Measurements from ENCODE around the gene SFXN5.
"Not testable (repeated sequence)": the region's sequence is repeated elsewhere in the genome, so short reads cannot be mapped to it uniquely, and the experiment has no call there.

The SFXN5 gene, protein sequence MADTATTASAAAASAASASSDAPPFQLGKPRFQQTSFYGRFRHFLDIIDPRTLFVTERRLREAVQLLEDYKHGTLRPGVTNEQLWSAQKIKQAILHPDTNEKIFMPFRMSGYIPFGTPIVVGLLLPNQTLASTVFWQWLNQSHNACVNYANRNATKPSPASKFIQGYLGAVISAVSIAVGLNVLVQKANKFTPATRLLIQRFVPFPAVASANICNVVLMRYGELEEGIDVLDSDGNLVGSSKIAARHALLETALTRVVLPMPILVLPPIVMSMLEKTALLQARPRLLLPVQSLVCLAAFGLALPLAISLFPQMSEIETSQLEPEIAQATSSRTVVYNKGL

DNA sequence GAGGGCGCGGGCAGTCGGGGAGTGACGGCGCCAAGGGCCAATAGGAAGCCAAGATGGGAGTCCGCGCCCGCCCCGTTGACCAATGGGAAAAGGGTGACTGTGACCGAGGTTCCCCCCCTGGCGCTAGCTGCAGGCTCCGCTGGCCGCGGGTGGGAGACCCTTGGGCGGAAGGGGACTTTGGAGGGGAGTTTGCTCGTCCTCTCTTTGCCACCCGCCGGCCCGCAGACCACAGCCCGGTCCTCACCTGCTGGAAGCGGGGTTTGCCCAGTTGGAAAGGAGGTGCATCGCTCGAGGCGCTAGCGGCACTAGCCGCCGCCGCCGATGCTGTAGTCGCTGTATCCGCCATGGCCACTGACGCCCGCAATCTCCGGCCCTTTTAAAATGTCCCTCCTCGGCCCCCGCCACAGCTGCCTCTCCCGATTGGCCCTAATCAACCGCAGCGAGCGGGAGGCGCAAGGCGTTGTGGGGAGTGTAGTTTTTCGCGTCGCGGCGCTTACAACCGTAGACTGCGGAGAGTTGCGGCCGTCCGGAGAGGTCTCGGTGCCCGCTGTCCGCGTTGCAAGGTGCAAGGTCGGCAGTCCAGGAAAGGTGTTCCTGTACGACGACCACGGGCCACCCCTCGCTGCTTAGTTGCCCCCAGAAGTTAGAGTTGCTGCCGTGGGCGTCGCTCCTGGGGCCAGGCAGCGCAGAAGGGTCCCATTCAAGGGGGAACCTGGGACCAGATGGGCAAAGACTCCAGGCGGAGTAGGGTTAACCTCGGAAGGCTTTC lies at the start of gene SFXN5:
SFXN5 (minus strand) TSS at position 353 of the 769 bp plus-strand sequence; CDS start at position 346, 7 bp downstream.
- H3K9me3 ChIP-seq (ENCODE audit: insufficient read depth, low read depth, low read length) = no peaks in the 10 kb centered on the region
- H3K27me3 ChIP-seq (ENCODE audit: insufficient read depth, low read length) = peaks cover 5% of the 10 kb centered on the region; the same call in 1 of the 2 replicates
- H3K36me3 ChIP-seq (ENCODE audit: insufficient read depth, low read depth, low read length) = no peaks in the 10 kb centered on the region
- H3K27ac ChIP-seq (ENCODE audit: low read length) = peak within 1 kb of the TSS; percentile 83
- peak within 1 kb of the TSS; percentile 96 for H3K9ac ChIP-seq (ENCODE audit: low read depth, low read length)
- peak within 1 kb of the TSS; percentile 86 for H3K4me3 ChIP-seq (ENCODE audit: low read length)
- H3K4me1 ChIP-seq (ENCODE audit: insufficient read depth, low read length) = peaks cover 12% of the 10 kb centered on the region

DNA sequence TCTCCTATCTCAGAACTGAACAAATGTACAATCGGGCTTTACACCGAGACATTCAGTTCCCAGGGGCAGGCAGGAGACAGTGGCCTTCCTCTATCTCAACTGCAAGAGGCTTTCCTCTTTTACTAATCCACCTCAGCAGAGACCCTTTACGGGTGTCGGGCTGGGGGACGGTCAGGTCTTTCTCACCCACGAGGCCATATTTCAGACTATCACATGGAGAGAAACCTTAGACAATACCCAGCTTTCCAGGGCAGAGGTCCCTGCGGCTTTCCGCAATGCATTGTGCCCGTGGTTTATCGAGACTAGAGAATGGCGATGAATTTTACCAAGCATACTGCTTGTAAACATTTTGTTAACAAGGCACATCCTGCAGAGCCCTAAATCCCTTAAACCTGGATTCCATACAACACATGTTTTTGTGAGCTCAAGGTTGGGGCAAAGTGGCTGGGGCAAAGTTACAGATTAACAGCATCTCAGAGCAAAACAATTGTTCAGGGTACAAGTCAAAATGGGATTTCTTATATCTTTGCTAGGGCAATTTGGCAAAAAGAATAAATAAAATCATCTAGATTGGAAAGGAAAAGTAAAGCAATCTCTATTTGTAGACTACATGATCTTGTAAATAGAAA lies 48.2 kb upstream of the SFXN5 start:
- not testable (repeated sequence) for H3K4me1 ChIP-seq (ENCODE audit: insufficient read depth, low read length); H3K36me3 ChIP-seq (ENCODE audit: insufficient read depth, low read depth, low read length); H3K4me3 ChIP-seq (ENCODE audit: low read length); H3K9ac ChIP-seq (ENCODE audit: low read depth, low read length); H3K9me3 ChIP-seq (ENCODE audit: insufficient read depth, low read depth, low read length); H3K27ac ChIP-seq (ENCODE audit: low read length)
- peaks cover 16% of the 10 kb centered on the region for H3K27me3 ChIP-seq (ENCODE audit: insufficient read depth, low read length)

DNA sequence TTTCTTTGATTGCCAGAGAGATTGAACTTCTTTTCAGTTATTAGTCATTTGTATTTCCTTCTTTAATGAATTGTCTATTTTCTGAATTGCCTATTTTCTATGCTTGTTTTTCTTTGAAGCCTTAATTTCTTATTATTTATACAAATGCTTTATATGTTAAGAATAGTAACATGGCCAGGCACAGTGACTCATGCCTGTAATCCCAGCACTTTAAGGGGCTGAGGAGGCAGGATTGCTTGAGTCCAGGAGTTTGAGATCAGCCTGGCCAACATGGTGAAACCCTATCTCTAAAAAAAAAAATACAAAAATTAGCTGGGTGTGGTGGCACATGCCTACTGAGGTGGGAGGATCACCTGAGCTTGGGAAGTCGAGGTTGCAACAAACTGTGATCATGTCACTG lies 45.9 kb upstream of the SFXN5 start:
- no peak overlapping the region for H3K4me3 ChIP-seq (ENCODE audit: low read length)
- H3K9me3 ChIP-seq (ENCODE audit: insufficient read depth, low read depth, low read length) = no peaks in the 10 kb centered on the region; the same call in 1 of the 2 replicates
- peaks cover 31% of the 10 kb centered on the region for H3K27me3 ChIP-seq (ENCODE audit: insufficient read depth, low read length)
- H3K36me3 ChIP-seq (ENCODE audit: insufficient read depth, low read depth, low read length) = no peaks in the 10 kb centered on the region
- H3K27ac ChIP-seq (ENCODE audit: low read length) = no peak overlapping the region
- H3K9ac ChIP-seq (ENCODE audit: low read depth, low read length) = no peak overlapping the region
- no peaks in the 10 kb centered on the region for H3K4me1 ChIP-seq (ENCODE audit: insufficient read depth, low read length)

DNA sequence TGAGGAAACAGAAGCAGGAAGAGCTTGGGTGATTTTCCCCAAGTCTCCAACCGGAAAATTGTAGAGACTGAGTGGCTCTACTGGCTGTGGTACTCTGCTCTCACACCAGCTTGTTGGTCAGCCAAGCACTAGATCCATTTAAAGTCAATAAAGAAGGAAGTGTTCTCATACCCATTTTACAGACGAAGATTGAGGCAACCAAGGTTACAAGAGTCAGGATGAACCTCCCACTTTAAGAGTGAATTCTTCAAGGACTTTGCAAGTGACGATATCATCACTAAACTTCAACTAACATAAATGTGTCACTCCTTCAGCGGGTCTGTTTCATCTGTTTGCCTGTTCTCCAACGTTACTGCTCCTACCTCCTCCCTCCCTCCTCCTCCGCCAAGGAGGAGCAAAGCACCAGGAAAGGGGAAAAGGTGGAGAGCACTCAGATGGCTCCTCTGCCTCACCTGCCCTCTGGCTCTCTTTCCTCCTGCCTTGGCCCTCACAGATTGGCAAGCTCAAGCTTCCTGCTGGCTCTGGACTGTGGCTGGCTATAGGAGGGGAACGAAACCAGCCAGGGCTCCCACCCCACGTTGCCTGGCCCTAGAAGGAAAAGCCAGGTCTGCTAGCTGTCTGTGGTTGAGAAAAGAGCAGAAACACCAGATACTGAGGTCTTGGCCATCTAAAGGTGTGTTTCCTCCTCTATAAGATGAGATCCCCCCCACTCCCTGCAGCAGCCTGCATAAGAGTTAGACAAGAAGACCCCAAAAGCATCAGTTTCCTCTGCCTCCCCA lies 44.9 kb upstream of the SFXN5 start:
- Histone ChIP-seq H3K4me3 (ENCODE audit: low read length) (no peak overlapping the region), H3K4me1 (ENCODE audit: insufficient read depth, low read length) (peaks cover 3% of the 10 kb centered on the region; the same call in 1 of the 2 replicates), H3K9me3 (ENCODE audit: insufficient read depth, low read depth, low read length) (no peaks in the 10 kb centered on the region; the same call in 1 of the 2 replicates), H3K27me3 (ENCODE audit: insufficient read depth, low read length) (peaks cover 42% of the 10 kb centered on the region), H3K27ac (ENCODE audit: low read length) (no peak overlapping the region), H3K36me3 (ENCODE audit: insufficient read depth, low read depth, low read length) (no peaks in the 10 kb centered on the region), H3K9ac (ENCODE audit: low read depth, low read length) (no peak overlapping the region)

DNA sequence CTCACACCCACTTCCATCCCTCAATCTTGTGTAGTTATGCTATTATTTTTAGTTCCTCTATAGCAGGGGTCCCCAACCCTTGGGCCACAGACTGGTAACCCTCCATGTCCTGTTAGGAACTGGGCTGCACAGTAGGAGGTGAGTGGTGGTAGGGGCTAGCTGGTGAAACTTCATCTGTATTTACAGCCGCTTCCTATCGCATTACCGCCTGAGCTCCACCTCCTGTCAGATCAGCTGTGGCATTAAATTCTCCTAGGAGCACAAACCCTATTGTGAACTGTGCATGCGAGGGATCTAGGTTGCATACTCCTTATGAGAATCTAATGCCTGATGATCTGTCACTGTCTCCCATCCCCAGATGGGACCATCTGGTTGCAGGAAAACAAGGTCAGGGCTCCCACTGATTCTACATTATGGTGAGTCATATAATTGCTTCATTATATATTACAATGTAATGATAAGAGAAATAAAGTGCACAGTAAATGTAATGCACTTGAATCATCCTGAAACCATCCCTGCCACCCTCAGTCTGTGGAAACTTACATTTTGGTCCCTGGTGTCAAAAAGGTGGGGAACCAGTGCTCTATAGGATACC lies 42.9 kb upstream of the SFXN5 start:
- Histone ChIP-seq H3K9ac (ENCODE audit: low read depth, low read length) (no peak overlapping the region), H3K4me3 (ENCODE audit: low read length) (no peak overlapping the region; the same call in 1 of the 2 replicates), H3K36me3 (ENCODE audit: insufficient read depth, low read depth, low read length) (no peaks in the 10 kb centered on the region), H3K9me3 (ENCODE audit: insufficient read depth, low read depth, low read length) (no peaks in the 10 kb centered on the region; the same call in 1 of the 2 replicates), H3K27me3 (ENCODE audit: insufficient read depth, low read length) (peaks cover 58% of the 10 kb centered on the region), H3K4me1 (ENCODE audit: insufficient read depth, low read length) (peaks cover 17% of the 10 kb centered on the region), H3K27ac (ENCODE audit: low read length) (no peak overlapping the region)

DNA sequence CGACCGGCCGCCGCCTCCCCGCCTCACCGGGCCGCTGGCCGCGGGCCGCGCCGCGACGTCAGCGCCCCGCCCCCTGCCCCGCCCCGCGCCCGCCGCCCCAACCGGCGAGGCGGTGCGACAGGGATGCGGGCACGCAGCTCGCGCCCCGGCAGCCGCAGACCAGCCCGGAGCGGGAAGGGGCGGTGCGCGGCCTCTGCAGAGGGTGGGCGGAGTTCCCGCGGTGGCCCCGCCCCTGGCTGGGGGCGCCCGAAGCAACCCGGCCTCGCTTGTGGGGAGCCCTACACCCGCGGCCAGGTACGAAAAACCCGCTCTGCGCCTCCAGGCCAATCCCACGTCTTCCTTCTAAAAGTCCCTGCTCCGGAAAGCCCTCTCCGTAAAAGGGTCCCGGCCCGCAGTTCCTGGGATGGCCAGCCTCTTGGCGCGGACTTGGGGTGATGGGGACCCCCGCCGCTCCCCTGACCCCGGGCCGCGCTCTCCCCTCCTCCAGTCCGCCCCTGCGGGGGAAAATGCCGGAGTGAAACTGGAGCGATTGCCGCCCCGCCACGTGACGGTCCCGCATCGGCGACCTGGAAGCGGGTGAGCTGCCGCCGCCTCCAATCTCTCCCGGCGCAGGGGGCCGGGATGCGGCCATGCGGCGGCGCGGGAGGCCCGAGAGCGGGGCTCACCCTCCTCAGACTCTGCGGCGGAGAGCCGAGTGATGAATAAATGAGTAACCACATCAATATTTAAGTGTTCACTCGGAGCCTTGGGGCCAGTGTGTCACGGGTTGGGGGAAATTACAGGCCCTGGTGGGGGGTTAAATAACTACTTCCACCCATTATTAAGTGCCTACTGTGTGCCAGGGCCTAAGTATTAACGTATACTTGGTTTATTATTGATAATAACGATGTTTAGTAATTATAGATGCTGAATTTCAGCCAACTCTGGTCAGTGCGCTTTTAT lies 41.7 kb upstream of the SFXN5 start, which contains the start of gene RAB11FIP5:
RAB11FIP5 (minus strand) TSS at position 36 of the 942 bp plus-strand sequence. CDS start 171 bp downstream, outside the sequence.
- Histone ChIP-seq H3K9ac (ENCODE audit: low read depth, low read length) (peak within 1 kb of the TSS; percentile 65; the same call in 1 of the 2 replicates), H3K27ac (ENCODE audit: low read length) (no peak within 1 kb of the TSS)

DNA sequence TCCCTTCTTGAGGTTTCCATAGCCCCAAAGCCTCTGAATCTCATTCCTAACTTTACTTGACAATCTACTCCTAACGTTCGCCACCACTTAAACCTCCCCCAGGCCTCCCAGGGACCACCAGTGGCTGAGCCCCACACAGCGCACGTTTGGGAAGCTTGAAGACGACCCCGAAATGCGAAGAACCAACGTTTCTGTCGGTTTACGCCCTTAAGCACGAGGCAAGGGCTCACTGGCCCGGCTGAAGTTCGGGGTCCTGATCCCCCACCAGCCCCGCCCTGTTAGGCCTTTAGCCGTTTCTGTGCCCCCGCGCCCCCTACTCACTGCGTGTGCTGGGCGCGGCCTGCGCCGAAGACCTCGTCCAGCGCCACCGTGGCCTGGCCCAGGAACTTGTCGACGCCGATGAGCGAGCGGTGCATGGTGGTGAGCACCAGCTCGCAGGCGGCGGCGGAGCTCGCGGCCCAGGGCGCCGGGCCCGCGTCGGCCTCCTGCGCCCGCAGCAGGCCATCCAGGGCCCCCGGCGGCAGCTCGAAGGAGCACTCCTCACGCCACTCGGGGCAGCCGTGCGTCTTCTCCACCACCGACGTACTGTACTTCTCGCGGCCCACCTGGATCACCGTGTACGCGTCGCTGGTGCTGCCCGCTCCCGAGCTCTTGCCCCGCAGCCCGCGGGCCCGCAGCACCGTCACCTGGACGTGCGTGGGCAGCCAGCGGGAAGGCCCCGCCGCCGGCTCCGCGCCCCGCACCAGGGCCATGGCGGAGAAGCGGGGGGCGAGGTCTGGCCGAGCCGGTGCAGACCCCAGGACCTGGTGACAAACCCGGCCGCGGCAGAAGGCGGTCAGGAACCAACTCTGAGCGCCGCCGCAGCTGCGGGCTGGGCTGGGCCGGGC lies 40.8 kb upstream of the SFXN5 start:
- Histone ChIP-seq H3K36me3 (ENCODE audit: insufficient read depth, low read depth, low read length) (no peaks in the 10 kb centered on the region), H3K9ac (ENCODE audit: low read depth, low read length) (peak overlapping the region; percentile 61; the same call in 1 of the 2 replicates), H3K4me1 (ENCODE audit: insufficient read depth, low read length) (peaks cover 17% of the 10 kb centered on the region), H3K27ac (ENCODE audit: low read length) (no peak overlapping the region), H3K4me3 (ENCODE audit: low read length) (peak overlapping the region; percentile 88), H3K9me3 (ENCODE audit: insufficient read depth, low read depth, low read length) (no peaks in the 10 kb centered on the region; the same call in 1 of the 2 replicates), H3K27me3 (ENCODE audit: insufficient read depth, low read length) (peaks cover 58% of the 10 kb centered on the region)

More for the DNA sequence above, 41.7 kb upstream of the SFXN5 start, which contains the start of gene RAB11FIP5:
- no peaks in the 10 kb centered on the region; the same call in 1 of the 2 replicates for H3K9me3 ChIP-seq (ENCODE audit: insufficient read depth, low read depth, low read length)
- H3K4me1 ChIP-seq (ENCODE audit: insufficient read depth, low read length) = peaks cover 17% of the 10 kb centered on the region
- peaks cover 58% of the 10 kb centered on the region for H3K27me3 ChIP-seq (ENCODE audit: insufficient read depth, low read length)
- peak within 1 kb of the TSS; percentile 88 for H3K4me3 ChIP-seq (ENCODE audit: low read length)
- no peaks in the 10 kb centered on the region for H3K36me3 ChIP-seq (ENCODE audit: insufficient read depth, low read depth, low read length)

DNA sequence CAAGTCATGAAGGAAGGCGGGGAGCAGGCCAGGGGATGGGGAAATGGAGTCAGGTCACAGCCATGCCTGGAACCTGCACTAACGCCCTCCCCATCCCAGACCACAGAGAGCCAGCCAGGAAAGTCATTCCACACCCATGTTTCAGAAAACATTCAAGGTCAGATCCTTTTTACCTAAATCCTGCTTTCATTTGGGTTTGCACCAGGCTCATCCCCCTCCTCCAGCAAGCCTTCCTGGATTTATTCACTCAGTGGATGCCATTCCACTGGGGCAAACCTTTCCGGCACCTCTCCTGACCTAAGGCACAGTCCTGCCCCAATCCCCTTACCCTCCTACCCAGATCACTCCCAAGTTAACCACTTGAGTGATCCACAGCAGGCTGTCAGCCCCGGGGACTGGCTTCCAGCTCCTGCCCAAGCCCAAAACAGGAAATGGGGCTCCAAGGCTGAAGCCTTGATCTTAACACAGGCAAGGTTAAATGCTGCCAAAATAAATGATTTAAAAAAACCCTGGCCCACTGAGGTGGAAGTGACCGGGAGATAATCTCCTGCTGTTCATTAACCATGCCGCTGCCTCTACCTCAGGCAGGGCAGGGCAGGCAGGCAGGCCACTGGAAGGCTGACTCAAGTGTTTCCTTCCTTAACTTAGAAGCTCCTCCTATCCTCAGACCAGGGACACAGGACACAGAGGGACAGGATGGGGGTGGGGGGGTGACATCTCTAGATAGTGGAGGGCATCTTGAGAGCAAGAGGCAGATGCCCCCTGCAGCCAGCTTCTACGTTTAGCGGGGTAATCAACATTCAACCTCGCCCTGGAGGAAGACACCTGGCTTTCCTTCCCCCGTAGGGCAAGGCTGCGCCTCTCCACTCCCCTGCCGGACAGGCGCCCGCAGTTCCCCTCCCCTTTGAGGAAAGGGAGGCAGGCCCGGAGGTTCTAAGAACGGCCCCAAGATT lies 39.8 kb upstream of the SFXN5 start:
- no peak overlapping the region for H3K27ac ChIP-seq (ENCODE audit: low read length)
- peaks cover 17% of the 10 kb centered on the region for H3K4me1 ChIP-seq (ENCODE audit: insufficient read depth, low read length)

More for the DNA sequence above, 39.8 kb upstream of the SFXN5 start:
- Histone ChIP-seq H3K9me3 (ENCODE audit: insufficient read depth, low read depth, low read length) (no peaks in the 10 kb centered on the region; the same call in 1 of the 2 replicates), H3K4me3 (ENCODE audit: low read length) (peak overlapping the region; percentile 88), H3K27me3 (ENCODE audit: insufficient read depth, low read length) (peaks cover 50% of the 10 kb centered on the region), H3K36me3 (ENCODE audit: insufficient read depth, low read depth, low read length) (no peaks in the 10 kb centered on the region), H3K9ac (ENCODE audit: low read depth, low read length) (peak overlapping the region; percentile 61; the same call in 1 of the 2 replicates)

Data from iPS-20b (cell line).